Measurements from ENCODE around the gene ATP5F1B.

DNA sequence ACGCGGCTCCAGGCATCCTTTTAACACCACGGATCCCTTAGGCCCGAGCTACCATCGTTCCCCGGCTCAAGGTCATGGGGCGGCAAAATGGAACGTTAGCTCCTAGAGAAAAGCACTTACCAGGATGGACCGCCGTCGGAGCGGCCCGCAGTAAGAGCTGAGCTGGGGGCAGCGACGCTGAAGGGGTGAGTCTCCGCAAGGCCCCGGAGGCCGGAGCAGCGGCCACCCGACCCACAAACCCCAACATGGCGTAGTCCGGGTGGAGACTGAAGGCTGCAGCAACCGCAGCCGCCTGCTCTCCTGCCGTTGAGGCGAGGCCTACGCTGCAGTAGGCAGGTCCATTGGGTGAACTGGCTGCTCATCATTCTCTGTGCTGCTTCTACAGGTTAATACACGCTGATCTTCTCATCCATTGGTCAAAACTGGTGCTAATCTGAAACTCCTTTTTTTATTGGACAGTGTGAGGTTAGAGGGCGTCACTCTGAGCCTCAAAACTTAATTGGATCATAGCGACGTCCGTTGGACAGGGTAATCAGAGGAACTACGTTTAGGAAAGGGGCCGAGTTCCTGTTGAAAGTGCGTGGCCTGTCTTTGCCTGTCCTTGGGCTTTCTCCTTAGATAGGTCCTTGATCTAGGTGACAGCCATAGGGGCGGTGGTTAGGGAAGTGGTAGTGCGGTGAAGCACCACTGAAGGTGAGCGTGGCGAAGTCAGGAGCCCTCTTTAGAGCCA, at the start of gene ATP5F1B:
- TF ChIP-seq, protein P1, sequence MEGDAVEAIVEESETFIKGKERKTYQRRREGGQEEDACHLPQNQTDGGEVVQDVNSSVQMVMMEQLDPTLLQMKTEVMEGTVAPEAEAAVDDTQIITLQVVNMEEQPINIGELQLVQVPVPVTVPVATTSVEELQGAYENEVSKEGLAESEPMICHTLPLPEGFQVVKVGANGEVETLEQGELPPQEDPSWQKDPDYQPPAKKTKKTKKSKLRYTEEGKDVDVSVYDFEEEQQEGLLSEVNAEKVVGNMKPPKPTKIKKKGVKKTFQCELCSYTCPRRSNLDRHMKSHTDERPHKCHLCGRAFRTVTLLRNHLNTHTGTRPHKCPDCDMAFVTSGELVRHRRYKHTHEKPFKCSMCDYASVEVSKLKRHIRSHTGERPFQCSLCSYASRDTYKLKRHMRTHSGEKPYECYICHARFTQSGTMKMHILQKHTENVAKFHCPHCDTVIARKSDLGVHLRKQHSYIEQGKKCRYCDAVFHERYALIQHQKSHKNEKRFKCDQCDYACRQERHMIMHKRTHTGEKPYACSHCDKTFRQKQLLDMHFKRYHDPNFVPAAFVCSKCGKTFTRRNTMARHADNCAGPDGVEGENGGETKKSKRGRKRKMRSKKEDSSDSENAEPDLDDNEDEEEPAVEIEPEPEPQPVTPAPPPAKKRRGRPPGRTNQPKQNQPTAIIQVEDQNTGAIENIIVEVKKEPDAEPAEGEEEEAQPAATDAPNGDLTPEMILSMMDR (IDR thresholded peaks at IDR 0.05) = peak in 1 of 6 experiments; percentile 3
- peak; percentile 92 to 99 for TF ChIP-seq POLR2A (IDR thresholded peaks at IDR 0.05)
